GM12801 (cell line): ENCODE data around the gene C19orf47.

Experiments
- CTCF ChIP-seq: IDR thresholded peaks from one replicate; pipeline ENCODE4 v1.5.1; 2011; ENCODE audit warnings: control low read depth; ENCODE audit not compliant: insufficient read length; ENCODE audit errors: extremely low read depth

Gene C19orf47

GRCh38 chr19:40355975-40356680, 7.9 kb upstream of the C19orf47 start:
- no peak for TF ChIP-seq CTCF

GRCh38 chr19:40348961-40349507, 837 bp upstream of the C19orf47 start:
- TF ChIP-seq CTCF = no peak

GRCh38 chr19:40344422-40344821, 3.8 kb downstream of the C19orf47 start:
- no peak for TF ChIP-seq CTCF

GRCh38 chr19:40342644-40343311, 5.4 kb downstream of the C19orf47 start:
- TF ChIP-seq CTCF = no peak

GRCh38 chr19:40341601-40342482, 6.4 kb downstream of the C19orf47 start:
- TF ChIP-seq CTCF = no peak

- no peak for TF ChIP-seq CTCF
Measured at GRCh38 chr19:40339018-40339728, 9.0 kb downstream of the C19orf47 start.
